ENCODE data around the gene MACO1.
"Not testable (repeated sequence)": the region's sequence is repeated elsewhere in the genome, so short reads cannot be mapped to it uniquely, and the experiment has no call there.

- not testable (repeated sequence) for TF ChIP-seq MEIS2 (CRISPR knock-in tag; IDR thresholded peaks at IDR 0.05); RAD21 (CRISPR knock-in tag; IDR thresholded peaks at IDR 0.05); CTCF (CRISPR knock-in tag; IDR thresholded peaks at IDR 0.05); PREB (CRISPR knock-in tag; IDR thresholded peaks at IDR 0.05); CREB1 (IDR thresholded peaks at IDR 0.05); CREB1 (CRISPR knock-in tag; IDR thresholded peaks at IDR 0.05); USF2 (IDR thresholded peaks at IDR 0.05; ENCODE audit: low read depth, low read length); USF2 (CRISPR knock-in tag; IDR thresholded peaks at IDR 0.05; ENCODE audit: borderline replicate concordance); ZNF44 (CRISPR knock-in tag; IDR thresholded peaks at IDR 0.05); ZNF501 (CRISPR knock-in tag; IDR thresholded peaks at IDR 0.05); REST (IDR thresholded peaks at IDR 0.05; ENCODE audit: borderline replicate concordance in 1 of 2, low read depth in 1 of 2, low read length in 2 of 2); ATF6 (CRISPR knock-in tag; conservative IDR thresholded peaks at IDR 0.05); THAP9 (CRISPR knock-in tag; IDR thresholded peaks at IDR 0.05; ENCODE audit: borderline replicate concordance); GATAD2A (CRISPR knock-in tag; IDR thresholded peaks at IDR 0.05)
These were observed 48.2 kb upstream of the MACO1 start for GRCh38 chr1:25382543-25382942.

All from HepG2 (cell line).